Omental fat pad (tissue), 4 donors: ENCODE data around the gene C1QL1. TPM values are rescaled to one million over a fixed set of nuclear protein-coding genes. Genes with fewer than 3 reads are reported as not detected.

Experiments
- ATAC-seq: fragments of 150-250 bp; one replicate; pipeline ENCODE4 v1.9.1; 2016; ENCODE audit warnings: mild to moderate bottlenecking, moderate library complexity; ENCODE audit not compliant: low FRiP score
- DNase-seq: peaks from one replicate; pipeline ENCODE4 v3.0.0-alpha.2; 2019; ENCODE audit warnings: low spot score
- total RNA-seq, 4 donors: library from RNA; depleted of rRNA; stranded (reverse); fragments of >200 nt; gene quantifications; one replicate each; pipeline ENCODE4 v1.1.0, GENCODE V29; 2016
- TF ChIP-seq, protein P1 (sequence below), 3 donors: fragments of 450-650 bp; IDR thresholded peaks; one replicate each; pipeline ENCODE4 v1.5.1; 2016 to 2017; ENCODE audit warnings: antibody characterized with exemption in 3 of 3, mild to moderate bottlenecking in 3 of 3, moderate library complexity in 2 of 3

The C1QL1 gene
- total RNA-seq, 4 donors from 2014 or later, result 9.2 to 24.2 (median 10.4) TPM; not detected in 1

DNA sequence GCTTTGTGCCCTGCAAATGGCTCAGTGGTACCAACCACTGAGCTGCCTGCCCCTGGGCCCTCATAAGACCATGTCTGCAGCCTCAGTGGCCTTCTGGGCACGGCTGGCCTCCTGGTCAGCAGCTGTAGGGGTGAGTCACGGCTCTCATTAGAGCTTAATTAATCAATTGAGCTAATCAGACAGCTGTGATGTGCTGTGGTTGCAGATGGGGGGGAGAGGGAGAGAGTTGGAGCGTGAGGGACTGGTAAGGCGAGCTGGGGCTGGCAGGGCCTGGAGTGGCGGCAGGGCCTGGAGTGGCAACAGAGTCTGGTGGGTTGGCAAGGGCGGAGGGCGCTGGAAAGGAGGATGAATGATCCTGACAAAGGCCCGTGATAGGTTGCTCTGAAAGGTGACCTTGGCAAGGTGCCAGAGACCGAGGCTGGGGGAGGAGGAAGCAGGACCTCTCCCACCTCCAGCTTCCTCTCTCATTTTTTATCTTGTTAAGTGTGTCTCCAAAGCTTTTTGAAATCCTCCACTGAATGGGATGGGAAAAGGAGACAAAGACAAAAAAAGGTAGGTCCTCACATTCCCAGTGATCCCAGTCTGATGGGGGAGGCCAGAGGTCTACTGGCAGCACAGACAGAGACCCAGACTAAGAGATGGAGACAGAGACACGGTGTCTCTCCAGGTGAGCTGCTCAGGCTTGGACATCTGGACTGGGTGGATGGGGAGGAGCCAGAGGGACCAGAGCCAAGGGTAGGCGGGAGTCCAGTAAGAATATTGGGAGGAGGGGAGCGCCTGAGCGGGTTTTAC is 41.8 kb upstream of the C1QL1 start:
- DNase-seq (no peak), ATAC-seq (no peak)
- TF ChIP-seq, protein P1, sequence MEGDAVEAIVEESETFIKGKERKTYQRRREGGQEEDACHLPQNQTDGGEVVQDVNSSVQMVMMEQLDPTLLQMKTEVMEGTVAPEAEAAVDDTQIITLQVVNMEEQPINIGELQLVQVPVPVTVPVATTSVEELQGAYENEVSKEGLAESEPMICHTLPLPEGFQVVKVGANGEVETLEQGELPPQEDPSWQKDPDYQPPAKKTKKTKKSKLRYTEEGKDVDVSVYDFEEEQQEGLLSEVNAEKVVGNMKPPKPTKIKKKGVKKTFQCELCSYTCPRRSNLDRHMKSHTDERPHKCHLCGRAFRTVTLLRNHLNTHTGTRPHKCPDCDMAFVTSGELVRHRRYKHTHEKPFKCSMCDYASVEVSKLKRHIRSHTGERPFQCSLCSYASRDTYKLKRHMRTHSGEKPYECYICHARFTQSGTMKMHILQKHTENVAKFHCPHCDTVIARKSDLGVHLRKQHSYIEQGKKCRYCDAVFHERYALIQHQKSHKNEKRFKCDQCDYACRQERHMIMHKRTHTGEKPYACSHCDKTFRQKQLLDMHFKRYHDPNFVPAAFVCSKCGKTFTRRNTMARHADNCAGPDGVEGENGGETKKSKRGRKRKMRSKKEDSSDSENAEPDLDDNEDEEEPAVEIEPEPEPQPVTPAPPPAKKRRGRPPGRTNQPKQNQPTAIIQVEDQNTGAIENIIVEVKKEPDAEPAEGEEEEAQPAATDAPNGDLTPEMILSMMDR (IDR thresholded peaks at IDR 0.05), result no peak

DNA sequence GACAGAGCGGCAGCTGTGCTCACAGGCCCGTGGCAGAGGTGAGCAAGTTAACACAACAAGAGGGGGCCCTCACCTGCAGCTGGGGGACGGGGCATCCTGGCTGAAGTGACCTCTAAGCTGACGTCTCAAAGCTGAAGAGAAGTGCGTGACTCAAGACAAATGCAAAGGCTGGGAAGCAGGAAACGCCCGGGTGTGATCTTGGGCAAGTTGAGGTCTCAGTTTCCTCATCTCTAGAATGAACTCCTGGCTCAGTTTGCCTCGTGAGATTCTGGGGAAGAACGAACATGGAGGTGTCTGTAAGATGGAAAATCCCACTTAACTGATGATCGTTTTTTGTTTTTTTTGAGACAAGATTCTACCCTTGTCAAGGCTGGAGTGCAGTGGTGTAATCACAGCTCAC is 40.1 kb upstream of the C1QL1 start:
- TF ChIP-seq, protein P1 (IDR thresholded peaks at IDR 0.05), result no peak
- DNase-seq (no peak), ATAC-seq (no peak)

GRCh38 chr17:45006927-45007461 is 38.9 kb upstream of the C1QL1 start:
- no peak for DNase-seq
- no peak for ATAC-seq
- TF ChIP-seq, protein P1 (IDR thresholded peaks at IDR 0.05), result no peak

- ATAC-seq (no peak), DNase-seq (no peak)
- TF ChIP-seq, protein P1 (IDR thresholded peaks at IDR 0.05), result no peak
Observed at GRCh38 chr17:45005700-45006099, 37.6 kb upstream of the C1QL1 start.

GRCh38 chr17:45004388-45004787 is 36.3 kb upstream of the C1QL1 start:
- TF ChIP-seq, protein P1 (IDR thresholded peaks at IDR 0.05), result no peak
- no peak for ATAC-seq
- DNase-seq, result no peak

DNA sequence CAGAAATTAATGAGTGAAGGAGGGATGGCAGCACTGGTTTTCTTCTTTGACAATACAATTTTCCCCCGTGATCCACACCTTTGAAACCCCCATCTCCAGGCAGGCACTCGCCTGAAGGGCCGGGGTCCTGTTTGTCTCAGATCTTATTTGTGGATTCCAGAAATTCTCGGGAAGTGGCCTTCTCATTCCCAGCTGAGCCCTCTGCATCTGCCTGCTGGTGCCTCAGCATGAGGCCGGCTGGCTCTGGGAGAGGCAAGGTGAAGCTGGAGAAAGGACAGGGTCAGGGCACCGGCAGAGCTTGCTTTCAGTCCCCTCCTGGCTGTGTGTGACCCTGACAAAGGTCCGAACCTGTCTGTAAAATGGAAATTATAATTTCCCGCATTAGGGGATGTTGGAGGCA is 35.8 kb upstream of the C1QL1 start:
- DNase-seq, result no peak
- TF ChIP-seq, protein P1 (IDR thresholded peaks at IDR 0.05), result no peak
- no peak for ATAC-seq

- DNase-seq, result no peak
- ATAC-seq, result no peak
- TF ChIP-seq, protein P1 (IDR thresholded peaks at IDR 0.05), result no peak
Observed at GRCh38 chr17:45001310-45001709, 33.2 kb upstream of the C1QL1 start.
